Measurements from ENCODE around the gene CEP192. TPM values are rescaled to one million over a fixed set of nuclear protein-coding genes. Genes with fewer than 3 reads are reported as not detected.

Gene CEP192
- total and polyA plus RNA-seq, 2 of the 13 experiments (the other 11 are each of a cell fraction or from before 2014, with no cell fraction given) = 15.3 to 24.7 TPM

- TF ChIP-seq ATF6 (CRISPR knock-in tag; conservative IDR thresholded peaks at IDR 0.05) (0 out of 2 replicates have a peak, but pooled peaks have one; percentile 44), TP53 (CRISPR knock-in tag; conservative IDR thresholded peaks at IDR 0.05) (no peak), ZNF687 (CRISPR knock-in tag; IDR thresholded peaks at IDR 0.05) (peak; percentile 99), JUN (CRISPR knock-in tag; IDR thresholded peaks at IDR 0.05) (peak; percentile 62; the same call in 1 of the 2 replicates), ZFX (CRISPR knock-in tag; IDR thresholded peaks at IDR 0.05; ENCODE audit: low read depth) (peak; percentile 94), RCOR2 (CRISPR knock-in tag; IDR thresholded peaks at IDR 0.05) (no peak; the same call in 1 of the 2 replicates), ZNF605 (CRISPR knock-in tag; IDR thresholded peaks at IDR 0.05) (peak; percentile 94), STAT6 (CRISPR knock-in tag; IDR thresholded peaks at IDR 0.05; ENCODE audit: borderline replicate concordance) (0 out of 2 replicates have a peak, but pooled peaks have one; percentile 57), SIX1 (CRISPR knock-in tag; IDR thresholded peaks at IDR 0.05; ENCODE audit: borderline replicate concordance) (no peak), ZNF616 (CRISPR knock-in tag; IDR thresholded peaks at IDR 0.05; ENCODE audit: low read depth) (0 out of 2 replicates have a peak, but pooled peaks have one; percentile 88), CSRNP1 (CRISPR knock-in tag; IDR thresholded peaks at IDR 0.05) (peak; percentile 95), ZNF383 (CRISPR knock-in tag; IDR thresholded peaks at IDR 0.05; ENCODE audit: borderline replicate concordance) (no peak), SRSF1 (optimal IDR thresholded peaks at IDR 0.05; ENCODE audit: low read depth, low read length) (no peak), ZNF614 (CRISPR knock-in tag; IDR thresholded peaks at IDR 0.05; ENCODE audit: borderline replicate concordance) (0 out of 2 replicates have a peak, but pooled peaks have one; percentile 30), ISL2 (CRISPR knock-in tag; IDR thresholded peaks at IDR 0.05) (peak; percentile 58), TFDP2 (CRISPR knock-in tag; IDR thresholded peaks at IDR 0.05) (peak; percentile 96)
These were observed 42.9 kb upstream of the CEP192 start (continued) for GRCh38 chr18:12948050-12948804.

Measured in HepG2 (cell line).